ENCODE results near the gene CCDC179. TPM values are rescaled to one million over a fixed set of nuclear protein-coding genes. Genes with fewer than 3 reads are reported as not detected.

Gene CCDC179
- total and polyA plus RNA-seq, 2 experiments from 2014 or later = not detected

DNA sequence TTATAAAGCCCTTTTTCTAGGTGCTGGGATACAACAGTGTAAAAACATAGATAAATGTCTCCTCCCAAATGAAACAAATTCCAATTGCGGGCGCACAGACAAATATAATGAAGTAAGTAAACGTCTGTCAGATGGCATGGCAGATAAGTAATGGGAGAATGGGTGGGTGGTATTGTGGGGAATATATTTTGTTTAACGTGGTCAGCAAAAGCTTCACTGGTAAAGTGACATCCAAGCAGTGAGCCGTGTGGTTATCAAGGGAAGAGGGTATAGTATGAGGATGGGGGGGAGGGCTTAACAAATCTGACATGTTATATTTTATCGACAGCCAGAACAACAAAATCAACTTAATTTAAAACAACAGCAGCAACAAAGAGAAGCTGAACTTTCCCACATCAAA lies 31.9 kb downstream of the CCDC179 start:
- no peak for TF ChIP-seq EZH2phosphoT487 (IDR thresholded peaks at IDR 0.05; ENCODE audit: insufficient read depth, low read depth)
- no peak for TF ChIP-seq EZH2 (IDR thresholded peaks at IDR 0.05; ENCODE audit: insufficient read depth, poor library complexity, severe bottlenecking)
- H2AFZ ChIP-seq = no peak overlapping the region
- no peaks in the 10 kb centered on the region for H3F3A ChIP-seq (ENCODE audit: insufficient read depth)
- H3K36me3 ChIP-seq (ENCODE audit: low read depth) = no peaks in the 10 kb centered on the region
- no peaks in the 10 kb centered on the region for H4K20me1 ChIP-seq (ENCODE audit: insufficient read depth)
- in situ Hi-C loops (cut with MboI) = no loop called here
- H3K27ac ChIP-seq = no peak overlapping the region
- no peak for DNase-seq
- no peaks in the 10 kb centered on the region for H3K27me3 ChIP-seq (replicated peaks; ENCODE audit: insufficient read depth)
- H3K4me3 ChIP-seq = no peak overlapping the region
- H3K4me2 ChIP-seq (ENCODE audit: unreplicated experiment) = no peak overlapping the region
- H3K4me1 ChIP-seq (ENCODE audit: insufficient read depth) = no peaks in the 10 kb centered on the region
- WGBS, 2 experiments (ENCODE audit: low coverage in 1 of 2, low lambda C conversion rate in 2 of 2, missing lambda C conversion rate in 2 of 2) = 76 to 85% methylated on average over 6 of the region's 6 CpGs
- H3K9ac ChIP-seq = no peak overlapping the region
- no peaks in the 10 kb centered on the region for H3K79me2 ChIP-seq (ENCODE audit: insufficient read depth)
- H3K9me3 ChIP-seq (ENCODE audit: low read depth) = no peaks in the 10 kb centered on the region
- no peaks in the 10 kb centered on the region for H3K9me2 ChIP-seq (ENCODE audit: insufficient read depth)

DNA sequence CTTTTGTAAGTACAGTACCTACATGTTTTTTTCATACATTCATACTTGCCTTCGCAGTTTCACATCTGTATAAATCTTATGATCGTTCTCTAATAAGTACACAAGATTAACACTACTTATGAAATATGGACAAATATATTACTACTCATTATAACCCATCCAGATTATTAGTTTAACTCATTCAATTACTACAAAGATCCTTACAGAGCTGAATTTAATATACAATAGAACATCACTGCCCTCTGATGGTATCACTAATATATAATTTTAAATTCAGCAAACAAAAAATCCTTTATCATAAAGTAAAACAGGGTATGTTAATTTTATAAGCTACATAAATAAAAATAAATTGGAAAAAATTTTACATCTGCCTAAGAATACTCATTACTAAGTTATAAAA lies 38.1 kb downstream of the CCDC179 start:
- no peaks in the 10 kb centered on the region for H3K27me3 ChIP-seq (replicated peaks; ENCODE audit: insufficient read depth)
- no peaks in the 10 kb centered on the region for H4K20me1 ChIP-seq (ENCODE audit: insufficient read depth)
- no peak for TF ChIP-seq EZH2phosphoT487 (IDR thresholded peaks at IDR 0.05; ENCODE audit: insufficient read depth, low read depth)
- no peak for TF ChIP-seq EZH2 (IDR thresholded peaks at IDR 0.05; ENCODE audit: insufficient read depth, poor library complexity, severe bottlenecking)
- H3K9ac ChIP-seq = no peak overlapping the region
- no peak overlapping the region for H3K4me3 ChIP-seq
- H3K36me3 ChIP-seq (ENCODE audit: low read depth) = no peaks in the 10 kb centered on the region
- no peak overlapping the region for H3K27ac ChIP-seq
- DNase-seq = no peak
- H3K79me2 ChIP-seq (ENCODE audit: insufficient read depth) = no peaks in the 10 kb centered on the region
- no peaks in the 10 kb centered on the region for H3K9me2 ChIP-seq (ENCODE audit: insufficient read depth)
- in situ Hi-C loops (cut with MboI) = no loop called here
- no peaks in the 10 kb centered on the region for H3K9me3 ChIP-seq (ENCODE audit: low read depth)
- H3F3A ChIP-seq (ENCODE audit: insufficient read depth) = no peaks in the 10 kb centered on the region
- 57 to 68% methylated on average over 2 of the region's 2 CpGs for WGBS, 2 experiments (ENCODE audit: low coverage in 1 of 2, low lambda C conversion rate in 2 of 2, missing lambda C conversion rate in 2 of 2)
- H2AFZ ChIP-seq = no peak overlapping the region
- H3K4me2 ChIP-seq (ENCODE audit: unreplicated experiment) = no peak overlapping the region
- no peaks in the 10 kb centered on the region for H3K4me1 ChIP-seq (ENCODE audit: insufficient read depth)

DNA sequence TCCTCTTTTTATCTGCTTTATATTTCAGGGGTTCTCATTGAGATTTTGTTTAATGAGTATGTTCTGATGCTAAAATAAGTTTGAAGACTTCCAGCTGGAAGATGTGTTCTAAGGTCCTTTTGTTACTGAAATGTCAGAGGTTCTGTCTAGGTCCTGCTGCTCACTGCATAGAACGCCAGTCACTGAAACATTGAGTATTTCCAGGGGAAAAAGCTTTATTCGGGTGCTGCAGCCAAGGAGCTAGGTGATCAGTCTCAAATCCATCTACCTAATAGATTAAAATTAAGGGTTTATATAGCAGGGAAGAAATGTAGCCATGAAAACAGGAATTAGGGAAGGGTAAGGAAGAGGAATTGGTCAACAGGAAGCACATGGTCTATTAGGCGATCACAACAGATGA lies 50.4 kb downstream of the CCDC179 start:
- in situ Hi-C loops (cut with MboI) = no loop called here
- Histone ChIP-seq H3K36me3 (ENCODE audit: low read depth) (no peaks in the 10 kb centered on the region), H3K9me3 (ENCODE audit: low read depth) (no peaks in the 10 kb centered on the region), H4K20me1 (ENCODE audit: insufficient read depth) (no peaks in the 10 kb centered on the region), H3K4me3 (no peak overlapping the region), H3K27ac (no peak overlapping the region), H3F3A (ENCODE audit: insufficient read depth) (no peaks in the 10 kb centered on the region), H2AFZ (no peak overlapping the region), H3K27me3 (replicated peaks; ENCODE audit: insufficient read depth) (no peaks in the 10 kb centered on the region), H3K79me2 (ENCODE audit: insufficient read depth) (no peaks in the 10 kb centered on the region), H3K9ac (no peak overlapping the region), H3K9me2 (ENCODE audit: insufficient read depth) (no peaks in the 10 kb centered on the region), H3K4me2 (ENCODE audit: unreplicated experiment) (no peak overlapping the region), H3K4me1 (ENCODE audit: insufficient read depth) (no peaks in the 10 kb centered on the region)
- no peak for TF ChIP-seq EZH2 (IDR thresholded peaks at IDR 0.05; ENCODE audit: insufficient read depth, poor library complexity, severe bottlenecking)
- TF ChIP-seq EZH2phosphoT487 (IDR thresholded peaks at IDR 0.05; ENCODE audit: insufficient read depth, low read depth) = no peak
- DNase-seq = no peak
- 61 to 68% methylated on average over 3 of the region's 3 CpGs for WGBS, 2 experiments (ENCODE audit: low coverage in 1 of 2, low lambda C conversion rate in 2 of 2, missing lambda C conversion rate in 2 of 2)

DNA sequence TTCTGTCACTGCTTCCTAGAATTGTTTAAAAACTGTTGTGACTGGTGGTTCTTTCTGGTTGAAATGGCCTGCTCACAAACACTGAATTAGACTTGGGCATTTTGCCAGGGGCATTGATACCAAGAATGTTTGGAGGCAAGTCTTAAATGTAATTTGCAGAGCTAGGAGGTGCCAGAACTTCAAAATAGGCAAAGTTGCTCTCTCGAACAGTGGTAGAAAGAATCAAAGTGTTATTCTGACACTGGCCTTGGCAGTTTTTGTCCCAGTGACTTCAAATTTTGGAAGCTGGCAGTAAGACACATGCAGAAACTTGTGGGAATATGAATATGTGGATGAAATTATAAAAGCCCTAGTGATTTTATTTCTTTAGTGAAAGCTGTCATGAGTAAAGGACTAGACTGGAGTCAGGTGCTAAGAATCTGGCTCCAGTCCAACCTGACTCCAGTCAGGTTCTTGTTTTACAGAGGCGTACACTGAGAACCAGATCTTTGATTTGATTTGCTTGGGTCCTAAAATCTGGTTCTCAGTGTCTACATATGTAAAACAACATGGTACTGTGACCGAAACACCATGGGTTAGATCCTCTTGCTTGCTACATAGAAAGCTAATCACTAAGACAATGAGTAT lies 51.6 kb downstream of the CCDC179 start:
- TF ChIP-seq EZH2 (IDR thresholded peaks at IDR 0.05; ENCODE audit: insufficient read depth, poor library complexity, severe bottlenecking) = no peak
- TF ChIP-seq EZH2phosphoT487 (IDR thresholded peaks at IDR 0.05; ENCODE audit: insufficient read depth, low read depth) = no peak
- Histone ChIP-seq H3K9ac (no peak overlapping the region), H3K9me2 (ENCODE audit: insufficient read depth) (no peaks in the 10 kb centered on the region), H3K4me2 (ENCODE audit: unreplicated experiment) (no peak overlapping the region), H3K4me1 (ENCODE audit: insufficient read depth) (no peaks in the 10 kb centered on the region), H3K36me3 (ENCODE audit: low read depth) (no peaks in the 10 kb centered on the region), H2AFZ (no peak overlapping the region), H3K27ac (no peak overlapping the region), H3K79me2 (ENCODE audit: insufficient read depth) (no peaks in the 10 kb centered on the region), H3K4me3 (no peak overlapping the region), H4K20me1 (ENCODE audit: insufficient read depth) (no peaks in the 10 kb centered on the region), H3K9me3 (ENCODE audit: low read depth) (no peaks in the 10 kb centered on the region), H3K27me3 (replicated peaks; ENCODE audit: insufficient read depth) (no peaks in the 10 kb centered on the region), H3F3A (ENCODE audit: insufficient read depth) (no peaks in the 10 kb centered on the region)
- in situ Hi-C loops (cut with MboI) = no loop called here
- WGBS, 2 experiments (ENCODE audit: low coverage in 1 of 2, low lambda C conversion rate in 2 of 2, missing lambda C conversion rate in 2 of 2) = 41 to 42% methylated on average over 3 of the region's 3 CpGs
- no peak for DNase-seq
